GM10266 (cell line): ENCODE measurements around the gene STXBP6.
"Not testable (repeated sequence)": the region's sequence is repeated elsewhere in the genome, so short reads cannot be mapped to it uniquely, and the experiment has no call there.

Experiments
- DNase-seq: peaks from one replicate; pipeline ENCODE4 v3.0.0; 2012; ENCODE audit errors: extremely low spot score
- CTCF ChIP-seq: IDR thresholded peaks from 2 replicates; pipeline ENCODE4 v1.5.1; 2012; ENCODE audit warnings: mild to moderate bottlenecking, low read depth; ENCODE audit not compliant: control insufficient read depth, insufficient read depth; ENCODE audit errors: missing control alignments

Gene STXBP6

GRCh38 chr14:24783791-24784190 lies 266.2 kb downstream of the STXBP6 start:
- DNase-seq: no peak
- no peak for TF ChIP-seq CTCF

- no peak for DNase-seq
- no peak for TF ChIP-seq CTCF
These were observed 269.7 kb downstream of the STXBP6 start for GRCh38 chr14:24780281-24780680.

- DNase-seq: no peak
- no peak for TF ChIP-seq CTCF
These were observed 272.3 kb downstream of the STXBP6 start for GRCh38 chr14:24777678-24778077.

- DNase-seq: no peak
- no peak for TF ChIP-seq CTCF
These were observed 274.0 kb downstream of the STXBP6 start for GRCh38 chr14:24775950-24776349.

- no peak for DNase-seq
These were observed 275.6 kb downstream of the STXBP6 start for GRCh38 chr14:24774187-24774915.

GRCh38 chr14:24773564-24773963 lies 276.4 kb downstream of the STXBP6 start:
- DNase-seq: not testable (repeated sequence)

More at GRCh38 chr14:24774187-24774915, 275.6 kb downstream of the STXBP6 start:
- no peak for TF ChIP-seq CTCF

GRCh38 chr14:24766434-24766833 lies 283.5 kb downstream of the STXBP6 start:
- no peak for DNase-seq
- no peak for TF ChIP-seq CTCF

- DNase-seq: no peak
- no peak for TF ChIP-seq CTCF
These were observed 288.8 kb downstream of the STXBP6 start for GRCh38 chr14:24761141-24761540.
